Mesodermal cell (in vitro differentiated cells): ENCODE data around the gene RITA1.
"Not testable (repeated sequence)": the region's sequence is repeated elsewhere in the genome, so short reads cannot be mapped to it uniquely, and the experiment has no call there.

Experiments
- H3K27ac ChIP-seq: 2 replicates; pipeline ENCODE4 v1.7.0; 2013; ENCODE audit warnings: mild to moderate bottlenecking, low read depth, low read length, moderate library complexity; ENCODE audit not compliant: severe bottlenecking
- H3K36me3 ChIP-seq: 2 replicates; pipeline ENCODE4 v1.7.1; 2013; ENCODE audit warnings: mild to moderate bottlenecking, low read length, moderate library complexity; ENCODE audit not compliant: control insufficient read depth, insufficient read depth
- H3K4me1 ChIP-seq: one replicate; pipeline ENCODE4 v1.7.1; 2013; ENCODE audit warnings: mild to moderate bottlenecking, low read length; ENCODE audit not compliant: insufficient read depth, control insufficient read depth, poor library complexity, severe bottlenecking
- H3K4me3 ChIP-seq: 2 replicates; pipeline ENCODE4 v1.7.0; 2013; ENCODE audit warnings: low read length, control low read depth, mild to moderate bottlenecking; ENCODE audit not compliant: insufficient read depth, poor library complexity, severe bottlenecking; ENCODE audit errors: extremely low read depth
- H3K9me3 ChIP-seq: 2 replicates; pipeline ENCODE4 v1.7.1; 2013; ENCODE audit warnings: mild to moderate bottlenecking, low read length, moderate library complexity; ENCODE audit not compliant: control insufficient read depth
- WGBS, 2 experiments: methylation state at CpG; one replicate each; pipeline ENCODE4 v1.1.5; 2013; ENCODE audit warnings: missing lambda C conversion rate in 2 of 2; ENCODE audit not compliant: insufficient coverage in 2 of 2; 5-methylcytosine and 5-hydroxymethylcytosine counted together

The RITA1 gene

DNA sequence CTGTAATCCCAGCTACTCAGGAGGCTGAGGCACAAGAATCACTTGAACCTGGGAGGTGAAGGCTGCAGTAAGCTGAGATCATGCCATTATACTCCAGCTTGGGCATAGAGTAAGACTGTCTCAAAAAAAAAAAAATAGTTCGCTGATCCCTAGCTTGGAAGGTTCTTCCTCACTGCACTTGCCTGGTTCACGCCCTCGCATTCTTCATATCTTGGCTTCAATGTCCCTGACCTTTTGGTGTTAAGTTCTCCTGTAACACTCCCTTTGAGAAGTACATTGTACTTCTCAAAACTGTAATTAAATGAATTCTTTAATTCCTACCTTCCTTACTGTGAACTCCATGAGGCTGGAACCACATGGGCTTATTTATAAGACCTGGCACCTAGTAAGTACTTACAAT lies 19.3 kb downstream of the RITA1 start:
- no peaks in the 10 kb centered on the region for H3K9me3 ChIP-seq
- H3K4me3 ChIP-seq = no peak overlapping the region
- 94% methylated on average over 3 of the region's 3 CpGs for WGBS, 2 experiments
- H3K4me1 ChIP-seq = peaks cover 15% of the 10 kb centered on the region
- no peaks in the 10 kb centered on the region for H3K36me3 ChIP-seq
- no peak overlapping the region for H3K27ac ChIP-seq

DNA sequence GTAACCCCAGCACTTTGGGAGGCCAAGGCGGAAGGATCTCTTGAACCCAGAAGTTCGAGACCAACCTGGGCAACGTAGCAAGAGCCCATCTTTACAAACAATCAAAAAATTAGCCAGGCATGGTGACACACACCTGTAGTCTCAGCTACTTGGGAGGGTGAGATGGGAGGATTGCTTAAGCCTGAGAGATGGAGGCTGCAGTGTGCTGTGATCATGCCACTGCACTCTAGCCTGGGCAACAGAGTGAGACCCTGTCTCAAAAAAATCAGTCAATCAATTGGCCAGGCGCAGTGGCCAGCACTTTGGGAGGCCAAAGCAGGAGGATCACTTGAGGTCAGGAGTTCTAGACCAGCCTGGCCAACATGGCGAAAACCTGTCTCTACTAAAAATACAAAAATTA lies 21.3 kb downstream of the RITA1 start:
- H3K9me3 ChIP-seq, H3K4me3 ChIP-seq, H3K27ac ChIP-seq, H3K36me3 ChIP-seq: not testable (repeated sequence)
- H3K4me1 ChIP-seq = peaks cover 15% of the 10 kb centered on the region
- WGBS, 2 experiments = 86 to 96% methylated on average over 3 to 4 of the region's 5 CpGs

DNA sequence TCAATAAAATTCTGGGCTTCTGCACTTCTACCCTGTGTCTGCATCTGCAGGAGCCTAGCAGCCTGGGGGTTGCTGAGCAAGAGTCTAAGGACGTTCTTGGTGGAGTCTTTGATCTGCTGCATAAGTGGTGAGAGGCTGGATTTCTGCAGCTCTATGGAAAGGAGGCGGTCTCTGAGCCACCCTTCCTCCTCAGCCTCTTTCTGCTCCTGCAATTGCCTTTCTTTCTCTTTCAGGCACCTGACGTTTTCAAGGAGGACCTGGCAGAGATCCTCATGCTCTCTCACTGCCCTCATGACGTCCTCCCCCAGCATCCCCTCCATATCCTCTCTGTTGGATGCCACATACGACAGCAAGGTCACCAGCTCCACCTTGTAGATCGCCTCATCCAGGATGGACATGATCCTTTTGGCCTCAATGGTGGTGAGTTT lies 22.1 kb downstream of the RITA1 start:
- H3K36me3 ChIP-seq = no peaks in the 10 kb centered on the region
- 86 to 91% methylated on average over 6 of the region's 6 CpGs for WGBS, 2 experiments
- H3K4me1 ChIP-seq = peaks cover 17% of the 10 kb centered on the region
- H3K9me3 ChIP-seq = no peaks in the 10 kb centered on the region
- H3K4me3 ChIP-seq = no peak overlapping the region
- no peak overlapping the region for H3K27ac ChIP-seq

DNA sequence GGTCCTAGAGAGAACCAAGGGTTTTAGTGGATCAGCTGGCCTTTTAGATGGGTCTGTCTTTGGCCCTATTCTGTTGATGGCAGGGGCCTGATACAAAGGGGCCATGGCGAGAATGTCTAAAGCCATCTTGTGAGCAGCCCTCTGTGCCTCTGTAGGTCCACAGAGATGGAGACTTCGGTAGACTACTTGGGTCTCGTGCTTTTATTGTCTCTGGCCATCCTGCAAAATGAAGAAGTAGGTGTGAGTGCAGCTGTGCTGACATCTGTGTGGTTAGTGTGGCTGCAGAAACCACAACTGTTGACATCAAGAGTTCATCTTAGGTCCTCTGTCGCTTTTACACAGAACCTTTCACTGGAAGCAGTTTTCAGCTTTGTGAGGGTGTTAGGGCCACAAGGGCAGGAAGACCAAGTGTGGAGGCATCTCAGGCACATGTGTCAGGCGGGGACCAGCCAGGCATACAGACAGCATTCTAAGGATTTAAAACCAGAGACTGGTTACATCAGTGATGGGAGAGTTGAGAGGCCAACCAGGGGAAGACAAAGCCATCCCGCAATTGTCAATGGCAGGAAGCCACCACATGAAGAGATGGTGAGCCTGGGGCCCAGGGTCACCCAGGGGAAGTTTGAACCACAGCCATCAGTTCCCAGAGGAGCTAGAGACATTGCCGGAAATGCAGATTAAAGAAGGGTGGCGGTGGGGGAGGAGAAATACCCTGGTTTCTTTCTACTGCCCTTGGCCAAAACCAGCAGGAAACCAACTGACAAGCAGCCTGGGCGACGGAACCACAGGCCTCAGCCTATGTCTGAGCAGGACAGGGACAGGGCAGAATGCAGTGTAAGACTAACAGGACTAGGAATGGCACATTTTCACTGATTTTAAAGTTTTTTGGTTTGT lies 22.8 kb downstream of the RITA1 start:
- WGBS, 2 experiments = 84% methylated on average over 7 to 10 of the region's 10 CpGs
- H3K9me3 ChIP-seq = no peaks in the 10 kb centered on the region
- no peaks in the 10 kb centered on the region for H3K36me3 ChIP-seq
- H3K4me3 ChIP-seq = no peak overlapping the region
- H3K27ac ChIP-seq = no peak overlapping the region
- peaks cover 18% of the 10 kb centered on the region for H3K4me1 ChIP-seq

DNA sequence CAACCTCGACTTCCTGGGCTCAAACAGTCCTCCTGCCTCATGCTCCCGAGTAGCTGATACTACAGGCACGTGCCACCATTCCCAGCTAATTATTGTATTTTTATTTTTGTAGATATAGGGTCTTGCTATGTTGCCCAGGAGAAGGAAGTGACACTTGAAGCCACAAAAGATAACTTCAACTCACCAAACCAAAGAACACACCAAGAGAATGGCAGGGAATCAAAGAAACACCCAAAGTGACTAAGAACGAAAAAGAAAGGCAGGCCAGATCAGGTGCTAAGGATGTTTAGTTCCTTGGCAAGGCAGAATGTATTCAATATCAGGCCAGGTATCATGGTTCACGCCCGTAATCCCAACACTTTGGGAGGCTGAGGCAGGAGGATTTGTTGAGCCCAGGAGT lies 25.6 kb downstream of the RITA1 start:
- WGBS, 2 experiments = 89 to 97% methylated on average over 4 of the region's 6 CpGs
- Histone ChIP-seq H3K4me3 (no peak overlapping the region), H3K4me1 (peaks cover 39% of the 10 kb centered on the region), H3K36me3 (no peaks in the 10 kb centered on the region), H3K9me3 (no peaks in the 10 kb centered on the region), H3K27ac (no peak overlapping the region)

DNA sequence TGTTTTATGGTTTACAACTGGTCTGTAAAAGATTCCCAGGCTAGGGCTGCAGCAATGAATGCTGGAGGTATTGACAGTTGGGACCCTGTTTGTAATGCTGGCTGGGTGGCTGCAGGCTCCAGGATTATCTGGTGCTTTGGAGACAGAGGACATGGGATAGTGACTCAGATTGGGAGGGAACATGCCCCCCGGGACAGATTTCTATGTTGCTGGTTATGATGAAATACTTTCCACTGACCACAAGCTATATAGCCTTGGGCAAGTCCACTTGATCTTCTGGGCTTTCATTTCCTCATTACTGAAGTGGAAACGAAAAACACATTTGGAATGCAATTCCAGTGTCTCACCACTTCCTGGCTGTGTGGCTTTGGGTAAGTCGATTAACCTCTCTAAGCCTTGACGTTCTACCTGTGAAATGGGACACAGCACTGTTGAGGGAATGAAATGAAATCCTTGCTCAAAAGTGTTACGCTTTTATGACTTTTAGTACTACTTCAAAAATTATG lies 29.4 kb downstream of the RITA1 start:
- 67% methylated on average over 3 of the region's 5 CpGs; no CpG with 5 or more reads in 1 of the 2 experiments for WGBS, 2 experiments
- Histone ChIP-seq H3K4me3 (no peak overlapping the region), H3K4me1 (peaks cover 35% of the 10 kb centered on the region), H3K9me3 (no peaks in the 10 kb centered on the region), H3K36me3 (no peaks in the 10 kb centered on the region), H3K27ac (peak overlapping the region; percentile 55)

DNA sequence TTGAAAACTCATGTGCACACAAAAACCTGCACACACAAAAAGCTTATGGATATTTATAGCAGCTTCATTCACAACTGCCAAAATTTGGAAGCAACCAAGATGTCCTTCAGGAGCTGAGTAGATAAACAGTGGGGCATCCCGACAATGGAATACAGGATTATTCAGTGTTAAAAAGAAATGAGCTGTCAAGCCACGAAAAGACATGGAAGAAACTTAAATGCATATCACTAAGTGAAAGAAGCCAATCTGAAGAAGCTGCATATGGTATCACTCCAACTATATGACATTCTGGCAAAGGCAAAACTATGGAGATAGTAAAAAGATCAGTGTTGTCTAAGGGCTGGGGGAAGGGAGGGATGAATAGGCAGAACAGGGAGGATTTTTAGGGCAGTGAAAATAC lies 30.5 kb downstream of the RITA1 start:
- peaks cover 35% of the 10 kb centered on the region for H3K4me1 ChIP-seq
- H3K27ac ChIP-seq = no peak overlapping the region
- H3K9me3 ChIP-seq = no peaks in the 10 kb centered on the region
- H3K36me3 ChIP-seq = no peaks in the 10 kb centered on the region
- no peak overlapping the region for H3K4me3 ChIP-seq
- 75 to 100% methylated on average over 1 to 2 of the region's 2 CpGs for WGBS, 2 experiments

DNA sequence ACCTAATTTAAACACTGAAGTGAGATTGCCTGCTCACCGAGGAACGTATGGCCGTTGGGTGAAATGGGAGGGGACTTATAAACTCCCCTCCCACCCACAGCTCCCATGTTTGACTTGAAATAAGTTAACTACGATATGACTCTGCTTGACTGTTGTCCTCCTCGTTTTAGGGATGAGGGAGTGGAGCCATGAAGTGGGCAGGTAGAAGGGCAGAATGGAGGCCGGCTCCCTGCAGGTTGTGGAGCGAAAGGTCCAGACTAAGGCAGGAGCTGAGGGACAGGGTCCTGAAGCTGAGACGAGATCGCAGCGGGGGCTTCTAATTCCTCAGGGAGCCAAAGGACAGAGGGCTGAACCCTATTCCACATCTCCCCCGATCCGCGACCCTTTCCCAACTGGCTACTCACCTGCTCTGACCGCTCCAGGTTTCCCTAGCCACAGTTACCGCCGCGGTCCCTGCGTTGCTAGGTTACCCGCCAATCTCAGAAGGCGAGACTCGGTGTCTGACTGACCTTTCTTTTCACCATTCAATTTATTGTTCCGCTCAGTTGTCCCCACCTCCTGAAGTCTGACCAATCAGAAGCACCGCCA lies 35.2 kb downstream of the RITA1 start:
- Histone ChIP-seq H3K27ac (peak overlapping the region; percentile 55), H3K9me3 (no peaks in the 10 kb centered on the region), H3K4me1 (peaks cover 35% of the 10 kb centered on the region), H3K4me3 (peak overlapping the region; percentile 44), H3K36me3 (no peaks in the 10 kb centered on the region)
- 4% methylated on average over 16 to 17 of the region's 23 CpGs for WGBS, 2 experiments

DNA sequence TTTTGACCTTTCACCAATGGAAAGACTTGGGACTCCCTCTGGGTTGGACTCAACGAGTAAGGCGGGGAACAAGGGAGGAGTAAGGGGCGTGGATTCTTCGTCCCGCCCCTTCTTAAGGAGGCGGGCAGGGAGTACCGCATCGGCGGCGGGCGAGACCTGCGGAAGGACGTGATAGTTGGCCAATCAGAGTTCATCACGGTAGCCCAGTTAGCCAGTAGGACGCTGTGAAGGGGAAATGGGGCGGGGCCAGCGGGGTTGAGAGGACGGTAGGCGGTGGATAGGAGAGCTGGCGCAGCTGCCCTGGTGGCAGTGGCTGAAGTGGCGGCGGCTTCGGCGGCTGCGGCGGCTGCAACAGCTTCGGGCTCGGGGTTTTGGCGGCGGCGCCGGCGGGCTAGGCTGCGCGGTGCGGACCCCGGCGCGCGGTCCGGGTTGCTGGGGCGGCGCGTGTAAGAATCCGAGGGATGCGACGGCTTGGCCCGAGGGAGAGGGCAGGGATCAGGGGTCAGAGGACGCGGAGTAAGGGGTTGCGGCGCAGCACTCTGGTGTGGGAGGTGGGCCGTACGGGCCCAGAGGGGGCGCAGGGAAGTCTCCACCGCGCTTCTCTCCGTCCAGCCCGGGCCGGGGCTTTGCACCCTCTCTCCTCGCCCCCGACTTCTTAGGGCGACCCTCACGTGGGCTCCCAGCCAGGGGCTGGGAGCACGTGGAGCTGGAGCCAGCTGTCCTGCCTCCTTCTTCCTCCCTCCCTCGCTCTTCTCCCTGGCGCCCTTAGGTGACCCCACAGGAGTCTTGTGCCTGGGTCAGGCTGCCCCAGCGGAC lies 35.9 kb downstream of the RITA1 start, which contains the start of gene TPCN1:
Gene TPCN1, plus strand, starts transcription at position 284 of the 816 bp plus-strand sequence. CDS start 5,389 bp downstream, outside the sequence.
- Histone ChIP-seq H3K27ac (peak within 1 kb of the TSS; percentile 75), H3K9me3 (no peaks in the 10 kb centered on the region), H3K36me3 (no peaks in the 10 kb centered on the region), H3K4me1 (peaks cover 30% of the 10 kb centered on the region), H3K4me3 (peak within 1 kb of the TSS; percentile 70)
- 1% methylated on average over 34 to 57 of the region's 68 CpGs for WGBS, 2 experiments

DNA sequence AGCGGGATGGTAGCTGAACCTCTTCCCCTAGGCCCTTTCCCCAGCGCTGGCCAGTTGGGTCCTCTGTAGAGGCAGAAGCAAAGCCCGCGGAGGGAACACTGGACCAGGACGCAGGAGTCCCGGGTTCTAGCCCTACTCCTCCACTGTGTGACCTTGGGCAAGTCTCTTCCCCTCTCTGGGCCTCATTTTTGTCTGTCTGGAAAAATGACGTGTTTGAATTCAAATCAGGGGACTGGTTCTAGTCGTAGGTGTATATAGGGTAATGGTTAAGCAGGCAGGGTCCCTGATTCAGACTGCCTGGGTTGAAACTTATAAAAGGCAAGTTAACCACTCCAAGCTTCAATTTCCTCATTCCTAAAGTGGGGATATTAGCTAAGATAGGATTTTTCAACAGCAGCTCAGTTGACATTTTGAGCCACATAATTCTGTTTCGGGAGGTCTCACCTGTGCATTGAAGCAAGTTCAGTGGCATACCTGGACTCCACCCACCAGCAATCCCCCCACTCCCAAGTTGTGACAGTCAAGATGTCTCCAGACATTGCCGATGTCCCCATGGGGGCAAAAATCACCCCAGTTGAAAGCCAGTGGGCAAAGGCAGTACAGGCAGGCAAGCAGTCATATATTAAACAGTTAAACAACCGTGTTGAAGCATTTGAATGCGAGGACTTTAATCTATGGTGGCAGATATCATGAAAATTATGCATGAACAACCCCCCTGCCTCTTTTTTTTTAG lies 36.6 kb downstream of the RITA1 start:
- Histone ChIP-seq H3K4me3 (peak overlapping the region; percentile 70), H3K27ac (peak overlapping the region; percentile 43), H3K9me3 (no peaks in the 10 kb centered on the region), H3K36me3 (peaks cover under 1% of the 10 kb centered on the region), H3K4me1 (peaks cover 26% of the 10 kb centered on the region)
- WGBS, 2 experiments = 33 to 50% methylated on average over 6 of the region's 12 CpGs
